BJ (cell line): Measurements from ENCODE around the gene COMMD7. TPM values are rescaled to one million over a fixed set of nuclear protein-coding genes. Genes with fewer than 3 reads are reported as not detected.

Source experiments
- CTCF ChIA-PET: fragments of 350-600 bp; formaldehyde crosslinking; extraction: SDS; loops from one replicate; lab custom pipeline; 2021; ENCODE audit warnings: antibody characterized with exemption, inconsistent platforms; lab: Yijun Ruan, JAX
- POLR2A ChIA-PET: fragments of 300-600 bp; sonication (Branson Sonifier 250); formaldehyde crosslinking; extraction: SDS; loops from one replicate; lab custom pipeline; 2021; ENCODE audit warnings: antibody characterized with exemption; lab: Charles Lee
- DNase-seq: peaks from one replicate; pipeline ENCODE4 v3.0.0-alpha.2; 2011; ENCODE audit warnings: low read depth
- H3K27me3 ChIP-seq: 2 replicates; pipeline ENCODE4 v1.6.0; 2011; ENCODE audit warnings: low read length; ENCODE audit not compliant: control insufficient read depth, insufficient read depth
- H3K36me3 ChIP-seq: 2 replicates; pipeline ENCODE4 v1.5.1; 2011; ENCODE audit warnings: low read length; ENCODE audit not compliant: control insufficient read depth, insufficient read depth
- H3K4me3 ChIP-seq: 2 replicates; pipeline ENCODE4 v1.5.1; 2011; ENCODE audit warnings: low read depth, mild to moderate bottlenecking, control low read depth, low read length
- CTCF ChIP-seq: IDR thresholded peaks from 2 replicates; pipeline ENCODE4 v1.5.1; 2011; ENCODE audit warnings: low read depth, mild to moderate bottlenecking, control low read depth, inconsistent platforms, low read length, moderate library complexity; ENCODE audit not compliant: insufficient read depth
- polyA plus RNA-seq: library from polyadenylated mRNA; depleted of rRNA; stranded (reverse); fragments of >200 nt; gene quantifications from 2 replicates; pipeline ENCODE4 v1.2.3, GENCODE V29; 2011

Gene COMMD7
- polyA plus RNA-seq, 1 experiment, result 73.6 TPM

GRCh38 chr20:32789896-32790750, 46.9 kb upstream of the COMMD7 start:
- Histone ChIP-seq H3K27me3 (no peaks in the 10 kb centered on the region), H3K36me3 (peaks cover 2% of the 10 kb centered on the region; the same call in 1 of the 2 replicates), H3K4me3 (no peak overlapping the region)
- DNase-seq, result no peak
- POLR2A ChIA-PET, result no interaction called here
- CTCF ChIA-PET, result interaction anchor here (0.5 to 4.6 kb wide), 37 partner anchors 9 to 595 kb away, joined by 3 to 63 read pairs (median 4); partner anchors contain the start of genes C20orf203 and SUN5
- TF ChIP-seq CTCF, result peak; percentile 100

- POLR2A ChIA-PET, result no interaction called here
- no peak overlapping the region for H3K4me3 ChIP-seq
- H3K36me3 ChIP-seq, result peaks cover 2% of the 10 kb centered on the region; the same call in 1 of the 2 replicates
- DNase-seq, result no peak
- no peak for TF ChIP-seq CTCF
- CTCF ChIA-PET, result interaction anchor here (1.1 kb wide), 1 partner anchor 18 kb away, joined by 3 read pairs; no protein-coding TSS in a partner anchor
- no peaks in the 10 kb centered on the region for H3K27me3 ChIP-seq
Measured at GRCh38 chr20:32787168-32787567, 43.9 kb upstream of the COMMD7 start.

- peaks cover 2% of the 10 kb centered on the region; the same call in 1 of the 2 replicates for H3K36me3 ChIP-seq
- POLR2A ChIA-PET, result no interaction called here
- H3K4me3 ChIP-seq, result no peak overlapping the region
- no peak for DNase-seq
- CTCF ChIA-PET, result interaction anchor here (0.8 to 1.7 kb wide), 3 partner anchors 112 to 310 kb away, joined by 3 to 6 read pairs (median 3); partner anchors contain the start of gene C20orf203
- no peak for TF ChIP-seq CTCF
- no peaks in the 10 kb centered on the region for H3K27me3 ChIP-seq
Measured at GRCh38 chr20:32786059-32786760, 42.9 kb upstream of the COMMD7 start.

- no peak for DNase-seq
- ChIA-PET POLR2A (no interaction called here), CTCF (interaction anchor here (0.5 to 1.9 kb wide), 3 partner anchors 35 to 162 kb away, joined by 3 to 8 read pairs (median 6); partner anchors contain the start of genes C20orf203 and MAPRE1)
- TF ChIP-seq CTCF, result no peak
- H3K36me3 ChIP-seq, result peaks cover 2% of the 10 kb centered on the region; the same call in 1 of the 2 replicates
- H3K4me3 ChIP-seq, result no peak overlapping the region
- no peaks in the 10 kb centered on the region for H3K27me3 ChIP-seq
Measured at GRCh38 chr20:32784369-32785080, 41.3 kb upstream of the COMMD7 start.
